Renal cortex interstitium (tissue), 11 donors: ENCODE data around the gene TMEM38B. TPM values are rescaled to one million over a fixed set of nuclear protein-coding genes. Genes with fewer than 3 reads are reported as not detected.
"Not testable (repeated sequence)": the region's sequence is repeated elsewhere in the genome, so short reads cannot be mapped to it uniquely, and the experiment has no call there.

Experiments used
- DNase-seq, 11 donors: peaks; one replicate each; pipeline ENCODE4 v3.0.0-alpha.2; 2013; ENCODE audit warnings: low read depth in 9 of 11, low spot score in 4 of 11; ENCODE audit errors: extremely low read depth in 1 of 11
- polyA plus RNA-seq, 3 donors: library from polyadenylated mRNA; unstranded; fragments of 120-200 nt; gene quantifications; one replicate each; pipeline ENCODE4 v1.2.1, GENCODE V29; 2013; ENCODE audit not compliant: insufficient read length in 3 of 3

Gene TMEM38B
- polyA plus RNA-seq, 3 donors, result 38.4 to 47.0 (median 43.5) TPM

- DNase-seq, result not testable (repeated sequence)
Measured at GRCh38 chr9:105782561-105783494, 88.5 kb downstream of the TMEM38B start.

GRCh38 chr9:105783495-105783872, 89.1 kb downstream of the TMEM38B start:
- DNase-seq, result not testable (repeated sequence)

- not testable (repeated sequence) for DNase-seq
Measured at GRCh38 chr9:105786796-105787195, 92.5 kb downstream of the TMEM38B start.

- no peak for DNase-seq
Measured at GRCh38 chr9:105816202-105816744, 121.9 kb downstream of the TMEM38B start.

- DNase-seq, result no peak
Measured at GRCh38 chr9:105816981-105817380, 122.6 kb downstream of the TMEM38B start.

- no peak for DNase-seq
Measured at GRCh38 chr9:105818903-105819302, 124.6 kb downstream of the TMEM38B start.

- DNase-seq, result no peak
Measured at GRCh38 chr9:105822814-105823213, 128.5 kb downstream of the TMEM38B start.

Other genes with a start within 250 kb of the TMEM38B start
- 10 to 100 TPM in 1 of 3 donors, 1 to 10 TPM in 2; 8.5 to 11.9 (median 9.6) TPM for gene FSD1L, start 246.5 kb upstream of the TMEM38B start, polyA plus RNA-seq
- gene FKTN, start 136.4 kb upstream of the TMEM38B start, polyA plus RNA-seq, result 10 to 100 TPM; 22.6 to 33.2 (median 23.6) TPM
- gene TAL2, start 32.1 kb upstream of the TMEM38B start, polyA plus RNA-seq, result 1 to 10 TPM; 1.7 to 3.5 (median 3.0) TPM